Astrocyte of the spinal cord (primary cell): ENCODE results near the gene PASD1.
"Not testable (repeated sequence)": the region's sequence is repeated elsewhere in the genome, so short reads cannot be mapped to it uniquely, and the experiment has no call there.

Experiments
- DNase-seq: peaks from one replicate; pipeline ENCODE4 v3.0.0; 2011; ENCODE audit warnings: low read depth, low spot score
- H3K4me3 ChIP-seq: 2 replicates; pipeline ENCODE4 v1.5.1; 2011; ENCODE audit warnings: low read depth, mild to moderate bottlenecking, low read length, moderate library complexity
- in situ Hi-C: cut with HindIII; loops from 2 replicates; pipeline ENCODE4 v1.10.0; 2017; ENCODE audit warnings: low sequenced_read_pairs
- TF ChIP-seq, protein P1 (sequence below): IDR thresholded peaks from 2 replicates; pipeline ENCODE4 v1.5.1; 2012; ENCODE audit warnings: low read depth, mild to moderate bottlenecking, low read length, inconsistent platforms

The PASD1 gene

DNA sequence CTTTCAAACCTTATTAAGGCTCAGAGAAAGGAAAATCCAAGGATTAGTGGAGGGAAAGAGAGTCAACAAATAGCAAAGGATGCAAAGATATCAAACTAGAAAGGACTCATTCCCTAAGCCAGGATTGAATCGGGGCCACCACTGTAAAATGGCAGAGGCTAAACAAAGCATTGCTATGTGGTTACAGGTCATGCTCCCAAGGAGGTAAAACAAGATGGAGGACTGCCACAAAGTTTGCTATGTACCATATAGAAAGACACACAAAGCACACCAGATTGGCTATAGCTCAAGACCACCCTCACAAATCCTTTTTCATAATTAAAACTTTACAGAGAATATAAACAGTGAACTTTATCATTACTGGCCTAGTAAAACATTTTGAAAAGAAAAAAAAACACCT, 25.9 kb upstream of the PASD1 start:
- H3K4me3 ChIP-seq, result no peak overlapping the region
- in situ Hi-C loops, result no loop called here
- TF ChIP-seq, protein P1, sequence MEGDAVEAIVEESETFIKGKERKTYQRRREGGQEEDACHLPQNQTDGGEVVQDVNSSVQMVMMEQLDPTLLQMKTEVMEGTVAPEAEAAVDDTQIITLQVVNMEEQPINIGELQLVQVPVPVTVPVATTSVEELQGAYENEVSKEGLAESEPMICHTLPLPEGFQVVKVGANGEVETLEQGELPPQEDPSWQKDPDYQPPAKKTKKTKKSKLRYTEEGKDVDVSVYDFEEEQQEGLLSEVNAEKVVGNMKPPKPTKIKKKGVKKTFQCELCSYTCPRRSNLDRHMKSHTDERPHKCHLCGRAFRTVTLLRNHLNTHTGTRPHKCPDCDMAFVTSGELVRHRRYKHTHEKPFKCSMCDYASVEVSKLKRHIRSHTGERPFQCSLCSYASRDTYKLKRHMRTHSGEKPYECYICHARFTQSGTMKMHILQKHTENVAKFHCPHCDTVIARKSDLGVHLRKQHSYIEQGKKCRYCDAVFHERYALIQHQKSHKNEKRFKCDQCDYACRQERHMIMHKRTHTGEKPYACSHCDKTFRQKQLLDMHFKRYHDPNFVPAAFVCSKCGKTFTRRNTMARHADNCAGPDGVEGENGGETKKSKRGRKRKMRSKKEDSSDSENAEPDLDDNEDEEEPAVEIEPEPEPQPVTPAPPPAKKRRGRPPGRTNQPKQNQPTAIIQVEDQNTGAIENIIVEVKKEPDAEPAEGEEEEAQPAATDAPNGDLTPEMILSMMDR, result no peak
- no peak for DNase-seq

DNA sequence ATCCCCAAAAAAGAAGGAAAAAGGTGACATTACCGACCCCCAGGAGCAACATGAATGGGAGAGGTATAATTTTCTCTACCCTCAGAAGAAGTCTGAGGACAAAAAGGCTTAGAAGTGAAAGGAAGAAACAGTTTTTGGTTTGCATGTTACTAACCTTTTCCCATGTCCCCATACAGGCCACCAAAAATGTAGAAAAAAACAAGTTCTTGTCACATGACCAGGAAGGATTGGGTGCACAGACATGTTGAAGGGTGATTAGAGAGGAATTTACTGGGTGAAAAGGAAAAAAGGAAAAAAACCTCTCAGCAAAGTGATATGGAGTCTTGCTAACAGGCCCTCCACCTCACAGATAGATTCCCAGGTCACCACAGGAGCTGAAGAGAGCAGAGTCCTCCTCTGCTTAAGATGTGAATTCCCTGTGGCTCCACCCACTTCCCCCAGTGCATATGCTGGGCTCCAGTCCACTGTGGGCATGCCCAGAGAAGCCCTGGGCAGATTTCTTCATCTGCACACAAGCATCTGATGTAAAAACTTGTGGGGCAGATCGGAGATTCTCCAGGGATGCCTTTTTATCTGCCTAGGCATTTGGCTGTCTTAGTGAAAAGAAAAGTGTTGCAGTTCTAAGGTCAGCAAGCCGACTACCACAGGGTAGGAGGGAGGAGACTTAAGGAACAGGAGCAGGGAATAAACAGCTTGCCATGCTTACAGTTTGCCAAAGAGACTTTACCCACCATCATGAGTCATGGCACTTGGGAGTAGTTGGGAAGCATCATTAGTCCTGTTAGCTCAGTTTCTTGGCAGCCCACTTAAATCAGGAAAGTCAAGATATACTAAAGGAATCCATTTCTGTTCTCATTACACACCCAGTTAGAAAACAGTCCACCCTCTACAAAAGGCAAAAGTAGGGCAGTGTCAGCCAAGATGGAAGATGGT, 25.0 kb upstream of the PASD1 start:
- no peak overlapping the region for H3K4me3 ChIP-seq
- TF ChIP-seq, protein P1, result no peak
- DNase-seq, result no peak
- in situ Hi-C loops, result no loop called here

DNA sequence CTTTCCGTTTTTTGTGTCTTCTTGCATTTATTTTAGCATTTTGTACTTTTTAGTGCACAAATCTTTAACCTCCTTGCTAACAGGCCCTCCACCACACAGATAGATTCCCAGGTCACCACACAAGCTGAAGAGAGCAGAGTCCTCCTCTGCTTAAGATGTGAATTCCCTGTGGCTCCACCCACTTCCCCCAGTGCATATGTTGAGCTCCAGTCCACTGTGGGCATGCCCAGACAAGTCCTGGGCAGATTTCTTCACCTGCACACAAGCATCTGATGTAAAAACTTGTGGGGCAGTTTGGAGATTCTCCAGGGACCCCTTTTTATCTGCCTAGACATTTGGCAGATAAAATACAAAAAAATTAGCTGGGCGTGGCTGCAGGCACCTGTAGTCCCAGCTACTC, 19.8 kb upstream of the PASD1 start:
- TF ChIP-seq, protein P1, result no peak
- in situ Hi-C loops, result no loop called here
- H3K4me3 ChIP-seq, result no peak overlapping the region
- no peak for DNase-seq

DNA sequence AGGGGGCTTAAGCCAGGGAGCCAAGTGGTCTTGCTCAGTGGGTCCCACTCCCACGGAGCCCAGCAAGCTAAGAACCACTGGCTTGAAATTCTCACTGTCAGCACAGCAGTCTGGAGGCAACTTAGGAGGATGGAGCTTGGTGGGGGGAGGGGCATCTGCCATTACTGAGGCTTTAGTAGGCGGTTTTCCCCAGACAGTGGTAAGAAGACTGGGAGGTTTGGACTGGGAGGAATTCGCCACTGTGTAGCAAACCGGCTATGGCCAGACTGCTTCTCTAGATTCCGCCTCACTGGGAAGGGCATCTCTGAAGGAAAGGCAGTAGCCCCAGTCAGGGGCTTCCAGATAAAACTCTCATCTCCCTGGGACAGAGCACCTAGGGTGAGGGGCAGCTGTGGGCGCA, 17.2 kb upstream of the PASD1 start:
- DNase-seq, H3K4me3 ChIP-seq, in situ Hi-C loops: not testable (repeated sequence)

DNA sequence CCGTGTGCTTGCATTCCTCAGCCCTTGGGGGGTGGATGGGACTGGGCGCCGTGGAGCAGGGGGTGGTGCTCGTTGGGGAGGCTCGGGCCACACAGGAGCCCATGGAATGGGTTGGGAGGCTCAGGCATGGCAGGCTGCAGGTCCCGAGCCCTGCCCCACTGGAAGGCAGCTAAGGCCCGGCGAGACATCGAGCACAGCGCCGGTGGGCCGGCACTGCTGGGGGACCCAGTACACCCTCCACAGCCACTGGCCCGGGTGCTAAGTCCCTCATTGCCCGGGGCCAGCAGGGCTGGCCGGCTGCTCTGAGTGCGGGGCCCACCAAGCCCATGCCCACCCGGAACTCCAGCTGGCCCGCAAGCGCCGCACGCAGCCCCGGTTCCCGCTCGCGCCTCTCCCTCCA, 12.3 kb upstream of the PASD1 start:
- H3K4me3 ChIP-seq, DNase-seq, in situ Hi-C loops: not testable (repeated sequence)

DNA sequence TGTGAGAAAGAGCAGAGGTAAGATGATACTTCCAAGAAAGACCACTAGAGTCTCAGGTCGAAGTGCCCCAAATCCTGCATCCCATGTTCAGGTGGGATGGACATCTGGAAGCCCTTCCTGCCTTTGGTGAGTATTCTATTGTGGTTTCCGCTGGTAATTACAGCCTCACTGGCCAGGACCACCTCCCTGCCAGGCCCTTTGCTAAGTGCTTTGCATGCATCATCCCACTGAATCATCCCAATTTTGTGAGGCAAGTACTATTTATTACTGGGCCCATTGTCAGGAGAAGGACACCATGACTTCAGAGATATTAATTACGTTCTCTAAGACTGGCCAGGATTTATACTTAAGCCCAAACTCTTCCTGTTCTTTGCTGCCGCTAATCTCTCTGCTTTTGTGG, 10.7 kb upstream of the PASD1 start:
- TF ChIP-seq, protein P1, result no peak
- no peak for DNase-seq
- no peak overlapping the region for H3K4me3 ChIP-seq
- in situ Hi-C loops, result no loop called here

DNA sequence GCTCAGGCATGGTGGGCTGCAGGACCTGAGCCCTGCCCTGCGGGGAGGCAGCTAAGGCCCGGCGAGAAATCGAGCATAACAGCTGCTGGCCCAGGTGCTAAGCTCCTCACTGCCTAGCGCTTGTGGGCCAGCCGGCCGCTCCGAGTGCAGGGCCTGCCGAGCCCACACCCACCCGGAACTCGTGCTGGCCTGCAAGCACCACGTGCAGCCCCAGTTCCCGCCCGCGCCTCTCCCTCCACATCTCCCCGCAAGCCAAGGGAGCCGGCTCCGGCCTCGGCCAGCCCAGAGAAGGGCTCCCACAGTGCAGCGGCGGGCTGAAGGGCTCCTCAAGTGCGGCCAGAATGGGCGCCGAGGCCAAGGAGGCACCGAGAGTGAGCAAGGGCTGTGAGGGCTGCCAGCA, 8.2 kb upstream of the PASD1 start:
- DNase-seq, H3K4me3 ChIP-seq, in situ Hi-C loops: not testable (repeated sequence)

DNA sequence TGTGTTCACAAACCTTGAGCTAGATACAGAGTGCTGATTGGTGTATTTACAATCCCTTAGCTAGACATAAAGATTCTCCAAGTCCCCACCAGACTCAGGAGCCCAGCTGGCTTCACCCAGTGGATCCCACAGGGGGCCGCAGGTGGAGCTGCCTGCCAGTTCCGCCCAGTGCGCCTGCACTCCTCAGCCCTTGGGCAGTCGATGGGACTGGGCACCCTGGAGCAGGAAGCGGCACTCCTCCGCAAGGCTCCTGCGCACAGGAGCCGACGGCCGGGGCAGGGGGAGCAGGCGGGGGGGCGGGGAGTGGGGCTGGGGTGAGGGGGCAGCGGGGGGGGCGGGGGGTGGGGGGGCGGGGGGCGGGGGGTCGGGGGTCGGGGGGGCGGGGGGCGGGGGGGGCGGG, 990 bp upstream of the PASD1 start:
- in situ Hi-C loops, DNase-seq: not testable (repeated sequence)

DNA sequence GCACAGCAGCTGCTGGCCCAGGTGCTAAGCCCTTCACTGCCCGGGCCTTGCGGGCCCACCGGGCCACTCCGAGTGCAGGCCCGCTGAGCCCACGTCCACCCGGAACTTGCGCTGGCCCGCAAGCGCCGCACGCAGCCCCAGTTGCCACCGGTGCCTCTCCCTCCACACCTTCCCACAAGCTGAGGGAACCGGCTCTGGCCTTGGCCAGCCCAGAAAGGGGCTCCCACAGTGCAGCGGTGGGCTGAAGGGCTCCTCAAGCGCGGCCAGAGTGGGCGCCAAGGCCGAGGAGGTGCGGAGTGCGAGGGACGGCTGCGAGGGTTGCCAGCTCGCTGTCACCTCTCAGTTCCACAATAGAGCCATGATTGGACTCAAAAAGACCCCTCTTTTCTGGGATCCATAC, 472 bp upstream of the PASD1 start:
- H3K4me3 ChIP-seq, in situ Hi-C loops, DNase-seq: not testable (repeated sequence)

More for the DNA sequence above, 990 bp upstream of the PASD1 start:
- H3K4me3 ChIP-seq, result not testable (repeated sequence)
